ENCODE measurements around the gene PPM1E. TPM values are rescaled to one million over a fixed set of nuclear protein-coding genes. Genes with fewer than 3 reads are reported as not detected.

PPM1E gene
- total RNA-seq, 3 donors from 2014 or later, result under 0.01 to 0.44 (median 0.16) TPM

- intact Hi-C loops (cut with DNase I; ENCODE audit: low total_unique reads), result loop anchor here (10.0 kb wide), 1 partner anchor 477 kb away; no protein-coding TSS in a partner anchor
- no peak for DNase-seq (ENCODE audit: low spot score in 2 of 2)
- no peaks in the 10 kb centered on the region for H3K9me3 ChIP-seq
- H3K36me3 ChIP-seq, result no peaks in the 10 kb centered on the region
- no peak overlapping the region for H3K4me3 ChIP-seq
- H3K27me3 ChIP-seq, result no peaks in the 10 kb centered on the region
- H3K4me1 ChIP-seq, result no peaks in the 10 kb centered on the region
- H3K27ac ChIP-seq, result peak overlapping the region in 1 of 2 donors; percentile 41
- no peak for TF ChIP-seq CTCF (IDR thresholded peaks at IDR 0.05)
- no peak for TF ChIP-seq POLR2A (IDR thresholded peaks at IDR 0.05)
- no peak for TF ChIP-seq POLR2AphosphoS5 (IDR thresholded peaks at IDR 0.05)
These were observed 246.5 kb downstream of the PPM1E start for GRCh38 chr17:59002126-59002525.

- DNase-seq (ENCODE audit: low spot score in 2 of 2), result no peak
- H3K4me1 ChIP-seq, result no peaks in the 10 kb centered on the region
- H3K27me3 ChIP-seq, result no peaks in the 10 kb centered on the region
- TF ChIP-seq CTCF (IDR thresholded peaks at IDR 0.05) (no peak), POLR2A (IDR thresholded peaks at IDR 0.05) (no peak), POLR2AphosphoS5 (IDR thresholded peaks at IDR 0.05) (no peak)
- H3K36me3 ChIP-seq, result no peaks in the 10 kb centered on the region
- intact Hi-C loops (cut with DNase I; ENCODE audit: low total_unique reads), result loop anchor here (10.0 kb wide), 1 partner anchor 478 kb away; no protein-coding TSS in a partner anchor
- no peak overlapping the region for H3K4me3 ChIP-seq
- H3K27ac ChIP-seq, result no peak overlapping the region
- H3K9me3 ChIP-seq, result no peaks in the 10 kb centered on the region
These were observed 247.2 kb downstream of the PPM1E start for GRCh38 chr17:59002848-59003247.

- Histone ChIP-seq H3K9me3 (no peaks in the 10 kb centered on the region), H3K27ac (no peak overlapping the region), H3K27me3 (no peaks in the 10 kb centered on the region), H3K4me3 (no peak overlapping the region), H3K36me3 (no peaks in the 10 kb centered on the region), H3K4me1 (no peaks in the 10 kb centered on the region)
- intact Hi-C loops (cut with DNase I; ENCODE audit: low total_unique reads), result loop anchor here (10.0 kb wide), 1 partner anchor 479 kb away; no protein-coding TSS in a partner anchor
- TF ChIP-seq CTCF (IDR thresholded peaks at IDR 0.05) (no peak), POLR2AphosphoS5 (IDR thresholded peaks at IDR 0.05) (no peak), POLR2A (IDR thresholded peaks at IDR 0.05) (no peak)
- no peak for DNase-seq (ENCODE audit: low spot score in 2 of 2)
These were observed 248.2 kb downstream of the PPM1E start for GRCh38 chr17:59003860-59004259.

- Histone ChIP-seq H3K4me3 (no peak overlapping the region), H3K36me3 (no peaks in the 10 kb centered on the region), H3K9me3 (no peaks in the 10 kb centered on the region), H3K27me3 (no peaks in the 10 kb centered on the region), H3K27ac (no peak overlapping the region), H3K4me1 (no peaks in the 10 kb centered on the region)
- DNase-seq (ENCODE audit: low spot score in 2 of 2), result peak in 1 of 2 donors; percentile 46
- intact Hi-C loops (cut with DNase I; ENCODE audit: low total_unique reads), result loop anchor here (10.0 kb wide), 1 partner anchor 480 kb away; no protein-coding TSS in a partner anchor
- TF ChIP-seq CTCF (IDR thresholded peaks at IDR 0.05), result peak; percentile 93 to 96 (median 95)
- TF ChIP-seq POLR2AphosphoS5 (IDR thresholded peaks at IDR 0.05), result no peak
These were observed 248.9 kb downstream of the PPM1E start for GRCh38 chr17:59004338-59005111.

GRCh38 chr17:59007995-59008394 is 252.3 kb downstream of the PPM1E start:
- Histone ChIP-seq H3K27ac (no peak overlapping the region), H3K36me3 (no peaks in the 10 kb centered on the region), H3K4me3 (no peak overlapping the region), H3K4me1 (no peaks in the 10 kb centered on the region), H3K9me3 (no peaks in the 10 kb centered on the region), H3K27me3 (no peaks in the 10 kb centered on the region)
- DNase-seq (ENCODE audit: low spot score in 2 of 2), result no peak
- intact Hi-C loops (cut with DNase I; ENCODE audit: low total_unique reads), result loop anchor here (10.0 kb wide), 1 partner anchor 483 kb away; no protein-coding TSS in a partner anchor
- no peak for TF ChIP-seq POLR2A (IDR thresholded peaks at IDR 0.05)
- TF ChIP-seq CTCF (IDR thresholded peaks at IDR 0.05), result no peak
- TF ChIP-seq POLR2AphosphoS5 (IDR thresholded peaks at IDR 0.05), result no peak

Data from breast epithelium (tissue), 4 donors.